GM12801 (cell line): ENCODE results near the gene ALKBH3.

Experiments used
- TF ChIP-seq, protein P1 (sequence below): IDR thresholded peaks from one replicate; pipeline ENCODE4 v1.5.1; 2011; ENCODE audit warnings: control low read depth; ENCODE audit not compliant: insufficient read length; ENCODE audit errors: extremely low read depth

Gene ALKBH3

DNA sequence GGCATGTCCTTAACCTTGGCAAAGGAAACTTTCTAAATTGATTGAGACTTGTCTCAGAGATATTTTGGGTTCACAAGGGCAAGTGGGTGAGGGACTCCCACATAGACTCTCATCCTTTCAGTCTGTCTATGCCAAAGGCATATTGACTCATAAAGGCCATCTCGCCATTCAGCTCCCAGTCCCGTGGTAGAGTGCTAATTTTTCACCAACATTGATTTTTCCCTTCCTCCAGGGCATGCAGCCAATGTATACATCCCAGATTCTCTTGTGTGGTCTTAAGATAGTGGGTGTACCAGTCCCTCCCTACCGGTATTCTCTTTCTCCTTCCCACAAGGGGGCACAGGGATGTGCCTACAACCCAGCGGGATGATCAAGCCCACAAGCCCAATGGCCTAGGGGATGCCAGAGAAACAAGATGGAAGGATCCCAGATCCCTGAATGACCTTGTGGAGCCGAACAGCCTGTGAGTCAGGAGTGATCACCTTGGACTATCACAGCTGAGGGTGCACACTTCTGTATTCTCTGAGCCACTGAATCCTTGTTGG, 69.8 kb downstream of the ALKBH3 start:
- TF ChIP-seq, protein P1, sequence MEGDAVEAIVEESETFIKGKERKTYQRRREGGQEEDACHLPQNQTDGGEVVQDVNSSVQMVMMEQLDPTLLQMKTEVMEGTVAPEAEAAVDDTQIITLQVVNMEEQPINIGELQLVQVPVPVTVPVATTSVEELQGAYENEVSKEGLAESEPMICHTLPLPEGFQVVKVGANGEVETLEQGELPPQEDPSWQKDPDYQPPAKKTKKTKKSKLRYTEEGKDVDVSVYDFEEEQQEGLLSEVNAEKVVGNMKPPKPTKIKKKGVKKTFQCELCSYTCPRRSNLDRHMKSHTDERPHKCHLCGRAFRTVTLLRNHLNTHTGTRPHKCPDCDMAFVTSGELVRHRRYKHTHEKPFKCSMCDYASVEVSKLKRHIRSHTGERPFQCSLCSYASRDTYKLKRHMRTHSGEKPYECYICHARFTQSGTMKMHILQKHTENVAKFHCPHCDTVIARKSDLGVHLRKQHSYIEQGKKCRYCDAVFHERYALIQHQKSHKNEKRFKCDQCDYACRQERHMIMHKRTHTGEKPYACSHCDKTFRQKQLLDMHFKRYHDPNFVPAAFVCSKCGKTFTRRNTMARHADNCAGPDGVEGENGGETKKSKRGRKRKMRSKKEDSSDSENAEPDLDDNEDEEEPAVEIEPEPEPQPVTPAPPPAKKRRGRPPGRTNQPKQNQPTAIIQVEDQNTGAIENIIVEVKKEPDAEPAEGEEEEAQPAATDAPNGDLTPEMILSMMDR, result no peak

DNA sequence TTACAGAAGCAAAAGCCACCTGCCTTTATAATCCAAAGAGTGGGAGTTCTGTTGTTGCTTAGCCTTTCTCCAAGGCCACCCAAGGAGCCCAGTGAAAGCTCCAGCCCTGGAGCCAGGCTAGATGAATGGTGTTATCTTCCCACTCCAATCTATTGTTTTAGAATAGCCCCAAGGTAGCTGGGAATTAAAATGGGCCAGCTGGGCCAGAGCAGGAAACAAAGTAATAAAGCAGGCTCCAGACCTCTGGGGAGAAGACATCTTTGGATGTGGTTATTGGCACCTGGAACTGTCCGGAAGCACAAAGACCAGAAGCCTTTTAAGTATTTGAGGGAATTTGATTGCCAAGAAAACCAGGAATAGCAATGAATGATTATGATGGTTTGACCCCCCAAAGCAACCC, 70.6 kb downstream of the ALKBH3 start:
- TF ChIP-seq, protein P1, result no peak

DNA sequence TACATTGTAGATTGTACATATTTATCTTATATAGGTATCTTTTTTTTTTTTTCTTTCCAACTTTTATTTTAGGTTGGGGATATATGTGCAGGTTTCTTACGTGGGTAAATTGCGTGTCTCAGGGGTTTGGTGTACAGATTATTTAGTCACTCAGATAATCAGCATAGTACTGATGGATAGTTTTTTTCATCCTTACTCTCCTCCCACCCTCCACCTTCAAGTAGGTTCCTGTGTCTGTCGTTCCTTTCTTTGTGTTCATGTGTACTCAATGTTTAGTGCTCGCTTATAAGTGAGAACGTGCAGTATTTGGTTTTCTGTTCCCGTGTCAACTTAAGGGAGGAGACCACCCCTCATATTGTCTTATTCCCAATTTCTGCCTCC, 71.4 kb downstream of the ALKBH3 start:
- TF ChIP-seq, protein P1, result no peak

DNA sequence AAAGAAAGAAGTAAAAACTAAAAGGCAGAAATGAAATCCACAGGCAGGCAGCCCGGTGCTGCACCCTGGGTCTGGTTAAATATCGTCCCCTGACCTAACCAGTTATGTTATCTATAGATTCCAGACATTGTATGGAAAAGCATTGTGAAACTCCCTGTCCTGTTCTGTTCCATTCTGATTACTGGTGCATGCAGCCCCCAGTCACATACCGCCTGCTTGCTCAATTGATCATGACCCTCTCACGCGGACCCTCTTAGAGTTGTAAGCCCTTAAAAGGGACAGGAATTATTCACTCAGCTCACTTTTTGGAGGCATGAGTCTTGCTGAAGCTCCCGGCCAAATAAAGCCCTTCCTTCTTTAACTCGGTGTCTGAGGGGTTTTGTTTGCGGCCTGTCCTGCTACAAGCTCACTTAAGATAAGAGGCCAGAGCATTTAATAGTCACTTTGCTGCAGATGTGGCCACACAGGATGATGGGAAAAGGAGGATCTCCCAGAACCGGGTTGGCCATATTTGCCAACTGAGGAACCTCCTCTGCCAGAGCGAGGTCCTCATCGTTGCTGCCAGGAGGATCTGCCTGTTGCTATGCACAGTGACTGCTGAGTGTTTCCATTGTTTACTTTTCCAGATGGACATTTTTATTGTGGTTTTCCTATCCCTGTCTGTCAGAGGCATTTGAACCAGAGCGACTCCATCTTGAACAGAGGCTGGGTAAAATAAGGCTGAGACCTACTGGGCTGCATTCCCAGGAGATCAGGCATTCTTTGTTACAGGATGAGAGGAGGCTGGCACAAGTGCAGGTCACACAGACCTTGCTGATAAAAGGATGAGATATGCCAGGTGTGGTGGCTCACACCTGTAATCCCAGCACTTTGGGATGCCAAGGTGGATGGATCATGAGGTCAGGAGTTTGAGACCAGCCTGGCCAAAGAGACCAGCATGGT, 72.0 kb downstream of the ALKBH3 start:
- TF ChIP-seq, protein P1, result no peak

DNA sequence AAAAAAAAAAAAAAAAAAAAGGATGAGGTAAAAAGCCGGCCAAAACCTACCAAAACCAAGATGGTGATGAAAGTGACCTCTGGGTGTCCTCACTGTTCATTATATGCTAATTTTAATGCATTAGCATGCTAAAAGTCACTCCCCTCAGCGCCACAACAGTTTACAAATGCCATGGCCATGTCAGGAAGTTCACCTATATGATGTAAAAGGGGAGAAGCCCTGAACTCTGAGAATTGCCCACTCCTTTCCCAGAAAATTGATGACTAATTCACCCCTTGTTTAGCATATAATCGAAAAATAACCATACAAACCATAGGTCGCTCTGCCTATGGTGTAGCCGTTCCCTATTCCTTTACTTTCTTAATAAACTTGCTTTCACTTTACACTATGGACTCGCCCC, 72.9 kb downstream of the ALKBH3 start:
- TF ChIP-seq, protein P1, result no peak

DNA sequence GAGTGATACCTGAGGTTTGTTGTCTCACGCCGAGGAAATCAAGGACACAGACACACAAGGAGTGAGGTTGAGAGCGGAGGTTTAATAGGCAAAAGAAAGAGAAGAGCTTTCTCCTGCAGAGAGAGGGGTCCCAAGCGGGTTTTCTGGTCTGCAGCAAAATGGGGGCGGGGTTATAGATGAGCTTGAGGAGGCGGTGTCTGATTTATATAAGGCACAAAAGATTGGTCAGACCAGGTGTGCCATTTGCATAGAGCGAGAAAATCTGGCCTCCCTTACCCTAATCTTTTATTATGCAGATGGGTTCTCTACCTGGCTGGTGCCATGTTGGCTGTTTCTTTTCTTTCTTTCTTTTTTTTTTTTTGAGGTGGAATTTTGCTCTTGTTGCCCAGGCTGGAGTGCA, 73.6 kb downstream of the ALKBH3 start:
- TF ChIP-seq, protein P1, result no peak

DNA sequence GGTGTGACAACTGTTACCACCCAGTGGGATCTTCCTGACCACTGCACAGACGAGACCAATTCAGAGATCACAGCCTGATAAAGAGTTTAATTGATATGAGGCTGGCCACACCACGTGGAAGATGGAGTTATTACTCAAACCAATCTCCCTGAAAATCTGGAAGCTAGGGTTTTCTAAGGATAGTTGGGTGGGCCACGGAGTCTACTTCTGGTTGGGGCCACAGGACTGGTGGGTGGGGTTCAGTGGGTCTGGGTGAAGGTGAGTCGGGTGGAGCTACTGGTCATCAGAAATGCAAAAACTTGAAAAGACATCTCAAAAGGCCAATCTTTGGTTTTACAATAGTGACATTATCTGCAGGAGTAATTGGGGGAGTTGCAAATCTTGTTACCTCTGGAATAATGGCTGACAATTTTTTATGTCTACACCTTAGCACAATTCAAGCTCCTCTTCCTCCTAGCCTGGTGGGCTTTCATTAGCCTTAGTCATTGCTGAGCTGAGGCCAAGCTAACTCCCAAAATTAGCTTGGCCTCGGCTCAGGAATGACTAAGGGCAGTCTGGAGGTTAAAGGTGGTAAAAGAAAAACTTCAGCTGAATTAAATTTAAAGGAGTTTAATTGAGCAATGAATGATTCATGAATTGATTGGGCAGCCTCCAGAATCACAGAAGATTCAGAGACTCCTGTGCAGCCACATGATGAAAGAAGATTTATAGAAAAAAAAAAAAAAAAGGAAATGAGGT, 74.9 kb downstream of the ALKBH3 start:
- TF ChIP-seq, protein P1, result no peak
